ENCODE data around the gene MYCN. TPM values are rescaled to one million over a fixed set of nuclear protein-coding genes. Genes with fewer than 3 reads are reported as not detected.

MYCN gene
- total RNA-seq, 1 experiment from 2014 or later: 68.3 TPM

GRCh38 chr2:15956751-15957736 lies 16.7 kb downstream of the MYCN start (continued):
- no peak for TF ChIP-seq FOXP4 (CRISPR knock-in tag; IDR thresholded peaks at IDR 0.05)
- no peak for TF ChIP-seq GABPB1 (CRISPR knock-in tag; IDR thresholded peaks at IDR 0.05)

- peak; percentile 38; the same call in 1 of the 2 replicates for TF ChIP-seq ETV6 (CRISPR knock-in tag; IDR thresholded peaks at IDR 0.05)
- no peak for TF ChIP-seq OVOL2 (CRISPR knock-in tag; IDR thresholded peaks at IDR 0.05; ENCODE audit: borderline replicate concordance)
- 0 out of 2 replicates have a peak, but pooled peaks have one; percentile 7 for TF ChIP-seq ZNF423 (CRISPR knock-in tag; IDR thresholded peaks at IDR 0.05)
- TF ChIP-seq ATF1 (CRISPR knock-in tag; IDR thresholded peaks at IDR 0.05): no peak
- no peak for TF ChIP-seq E2F4 (CRISPR knock-in tag; IDR thresholded peaks at IDR 0.05; ENCODE audit: borderline replicate concordance, low read depth)
- TF ChIP-seq ZNF219 (CRISPR knock-in tag; IDR thresholded peaks at IDR 0.05; ENCODE audit: borderline replicate concordance): no peak
- no peak for TF ChIP-seq ZNF512 (CRISPR knock-in tag; IDR thresholded peaks at IDR 0.05; ENCODE audit: borderline replicate concordance)
- TF ChIP-seq IRF1 (CRISPR knock-in tag; IDR thresholded peaks at IDR 0.05): no peak
- TF ChIP-seq CBFB (CRISPR knock-in tag; IDR thresholded peaks at IDR 0.05; ENCODE audit: low read depth): no peak
- TF ChIP-seq USF2 (CRISPR knock-in tag; IDR thresholded peaks at IDR 0.05): no peak
- no peak for TF ChIP-seq USF1 (CRISPR knock-in tag; IDR thresholded peaks at IDR 0.05)
- no peak for TF ChIP-seq ZNF121 (CRISPR knock-in tag; IDR thresholded peaks at IDR 0.05)
- TF ChIP-seq GTF2I (CRISPR knock-in tag; conservative IDR thresholded peaks at IDR 0.05): no peak
- no peak for TF ChIP-seq TP53 (CRISPR knock-in tag; IDR thresholded peaks at IDR 0.05)
- TF ChIP-seq TEAD1 (CRISPR knock-in tag; IDR thresholded peaks at IDR 0.05): peak; percentile 93; the same call in 1 of the 2 replicates
- TF ChIP-seq FOXK1 (CRISPR knock-in tag; IDR thresholded peaks at IDR 0.05): peak; percentile 43; the same call in 1 of the 2 replicates
- peak; percentile 50; the same call in 1 of the 2 replicates for TF ChIP-seq FOXP4 (CRISPR knock-in tag; IDR thresholded peaks at IDR 0.05)
- Mint-ChIP-seq H3K4me3 (no peak overlapping the region; the same call in 1 of the 2 replicates), H3K27me3 (ENCODE audit: low read depth) (peaks cover 6% of the 10 kb centered on the region), H3K27ac (peak overlapping the region; percentile 91), H3K4me1 (peaks cover 61% of the 10 kb centered on the region), H3K36me3 (peaks cover 11% of the 10 kb centered on the region), H3K9me3 (0 out of 2 replicates have a peak, but pooled peaks cover 7% of the 10 kb centered on the region)
- POLR2A ChIA-PET: interaction anchor here (0.6 to 1.2 kb wide), 3 partner anchors 17 to 22 kb away, joined by 3 read pairs; no protein-coding TSS in a partner anchor
- CTCF ChIA-PET: interaction anchor here (0.6 to 3.6 kb wide), 9 partner anchors 8 to 108 kb away, joined by 3 to 20 read pairs (median 3); partner anchors contain the start of gene MYCN
- DNase-seq (ENCODE audit: low spot score): no peak
- ATAC-seq: peak; percentile 83
These were observed 17.7 kb downstream of the MYCN start for GRCh38 chr2:15957881-15958713.

All from WTC11 (cell line).